CD4-positive, alpha-beta T cell (primary cell): ENCODE measurements around the gene ADGRG1. TPM values are rescaled to one million over a fixed set of nuclear protein-coding genes. Genes with fewer than 3 reads are reported as not detected.

Source experiments
- ATAC-seq: fragments of 200-7000 bp; cut with Tn5 transposase; one replicate; pipeline ENCODE4 v1.10.0; 2022; ENCODE audit warnings: mild to moderate bottlenecking; ENCODE audit not compliant: poor library complexity
- CTCF ChIA-PET: fragments of 350-600 bp; sonication (Branson Sonifier 250); formaldehyde crosslinking; loops from one replicate; lab custom pipeline; 2021; ENCODE audit warnings: antibody characterized with exemption, inconsistent platforms; lab: Charles Lee
- POLR2A ChIA-PET: fragments of 350-600 bp; sonication (Branson Sonifier 250); formaldehyde crosslinking; loops from one replicate; lab custom pipeline; 2021; ENCODE audit warnings: antibody characterized with exemption, inconsistent platforms; lab: Charles Lee
- DNase-seq, 14 experiments: peaks; one replicate each; pipeline ENCODE4 v3.0.0-alpha.2; 2013 to 2020; ENCODE audit warnings: mixed read lengths in 2 of 14
- H3K27ac ChIP-seq, 2 donors: one replicate each; pipeline versions ENCODE4 v1.5.1 to v1.7.0; 2013; ENCODE audit warnings: low read length in 2 of 2, low read depth in 1 of 2, mild to moderate bottlenecking in 1 of 2
- H3K27me3 ChIP-seq, 2 experiments: 1 replicate in 1 of 2; 2 replicates in 1 of 2; pipeline versions ENCODE4 v1.6.1 to v1.7.0; 2013; ENCODE audit warnings: low read length in 2 of 2, control low read depth in 1 of 2, mild to moderate bottlenecking in 1 of 2, moderate library complexity in 1 of 2; ENCODE audit not compliant: insufficient read depth in 2 of 2, control insufficient read depth in 1 of 2
- H3K36me3 ChIP-seq: one replicate; pipeline ENCODE4 v1.6.1; 2013; ENCODE audit warnings: low read length, control low read depth; ENCODE audit not compliant: insufficient read depth
- H3K4me1 ChIP-seq: one replicate; pipeline ENCODE4 v1.6.1; 2013; ENCODE audit warnings: low read length, control low read depth; ENCODE audit not compliant: insufficient read depth
- H3K4me3 ChIP-seq: one replicate; pipeline ENCODE4 v1.5.1; 2013; ENCODE audit warnings: mild to moderate bottlenecking, low read length, moderate library complexity
- H3K9me3 ChIP-seq, 2 experiments: 1 replicate in 1 of 2; 2 replicates in 1 of 2; pipeline versions ENCODE4 v1.6.1 to v1.7.0; 2013; ENCODE audit warnings: low read length in 2 of 2, mild to moderate bottlenecking in 2 of 2, control low read depth in 1 of 2, moderate library complexity in 1 of 2; ENCODE audit not compliant: control insufficient read depth in 1 of 2, insufficient read depth in 1 of 2
- H3K27ac Mint-ChIP-seq: one replicate; pipeline ENCODE4 v1.8.0; 2020; ENCODE audit warnings: mixed read lengths
- H3K27me3 Mint-ChIP-seq: one replicate; pipeline ENCODE4 v1.8.0; 2021; ENCODE audit warnings: mixed read lengths
- H3K36me3 Mint-ChIP-seq: one replicate; pipeline ENCODE4 v1.8.0; 2021; ENCODE audit warnings: low read depth, mixed read lengths
- H3K4me1 Mint-ChIP-seq: one replicate; pipeline ENCODE4 v1.8.0; 2021; ENCODE audit warnings: low read depth, mixed read lengths
- H3K4me3 Mint-ChIP-seq: one replicate; pipeline ENCODE4 v1.8.0; 2020; ENCODE audit warnings: mild to moderate bottlenecking, mixed read lengths
- H3K9me3 Mint-ChIP-seq: one replicate; pipeline ENCODE4 v1.8.0; 2020; ENCODE audit warnings: mixed read lengths
- intact Hi-C, 2 experiments: fragments of 100-400 bp; cut with DNase I in 1 of 2; cut with micrococcal nuclease in 1 of 2; formaldehyde crosslinking; loops; one replicate each; pipeline versions ENCODE4 v1.15.1 to v1.9.0; 2023 to 2025; cut with DNase I, micrococcal nuclease
- total RNA-seq, 174 experiments: library from RNA in 2 of 174; stranded (reverse) in 2 of 174; gene quantifications; one replicate each; pipeline ENCODE4 v1.2.3 and lab custom pipeline; 2021 to 2026
- TF ChIP-seq, protein P1 (sequence below): fragments of 200-600 bp; IDR thresholded peaks from one replicate; pipeline ENCODE4 v1.8.0; 2022; ENCODE audit warnings: antibody characterized with exemption, mild to moderate bottlenecking

Gene ADGRG1
- total RNA-seq, 2 experiments from 2014 or later = 1.8 to 2.3 TPM

DNA sequence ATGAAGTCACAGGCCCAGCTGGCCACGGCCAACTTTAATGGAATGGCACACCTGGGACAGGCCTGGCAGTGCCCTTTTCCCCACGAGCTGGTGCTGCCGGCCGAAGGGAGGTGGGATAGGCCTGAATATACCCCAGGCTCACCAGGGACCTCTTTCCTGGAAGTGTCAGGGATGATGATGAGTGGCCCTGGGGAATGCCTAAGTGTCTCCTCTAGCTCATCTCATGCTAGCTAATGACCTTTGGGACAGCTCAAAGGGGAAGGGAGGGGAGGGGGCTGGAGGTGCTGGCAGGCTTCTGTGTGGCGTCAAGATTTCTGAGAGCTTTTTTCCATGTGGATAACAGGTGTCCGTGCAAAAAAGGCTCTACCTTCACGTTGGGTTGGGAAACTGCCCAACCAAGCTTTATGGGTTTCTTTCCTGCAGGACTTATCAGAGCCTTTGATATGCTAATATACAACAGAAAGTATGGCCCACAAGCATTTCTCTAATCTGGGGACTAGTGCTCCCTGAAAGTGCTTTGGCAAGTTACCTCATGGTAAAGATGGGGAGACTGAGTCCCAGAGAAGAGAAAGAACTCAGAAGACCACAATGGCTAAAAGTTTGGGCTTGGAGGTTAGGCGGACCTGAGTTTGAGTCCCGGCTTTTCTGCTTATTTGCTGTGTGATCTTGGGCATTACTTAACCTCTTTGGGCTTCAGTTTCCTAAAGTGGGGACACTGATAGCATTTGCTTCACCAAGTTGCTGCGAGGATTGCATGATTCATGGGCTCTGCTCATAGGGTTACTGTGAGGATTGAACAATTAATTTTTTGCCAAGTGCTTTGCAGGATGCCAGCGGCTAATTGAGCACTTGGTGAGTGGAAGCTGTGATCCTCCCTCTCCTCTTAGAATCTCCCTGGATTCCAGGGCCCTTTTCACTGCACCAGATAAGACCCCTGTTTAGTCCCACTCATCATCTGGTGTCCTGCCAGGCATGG is 14.0 kb downstream of the ADGRG1 start:
- DNase-seq (no peak), ATAC-seq (no peak)
- ChIA-PET CTCF (no interaction called here), POLR2A (no interaction called here)
- Histone ChIP-seq H3K27ac (no peak overlapping the region), H3K36me3 (no peaks in the 10 kb centered on the region), H3K4me3 (no peak overlapping the region), H3K27me3 (peaks cover 0 to 6% of the 10 kb centered on the region in 2 experiments), H3K4me1 (peaks cover 11% of the 10 kb centered on the region), H3K9me3 (no peaks in the 10 kb centered on the region)
- Mint-ChIP-seq H3K27ac (no peak overlapping the region), H3K4me1 (peaks cover 7% of the 10 kb centered on the region), H3K4me3 (no peak overlapping the region), H3K36me3 (no peaks in the 10 kb centered on the region), H3K9me3 (no peaks in the 10 kb centered on the region), H3K27me3 (no peaks in the 10 kb centered on the region)
- intact Hi-C loops = loop anchor here in 1 of 2 experiments (10.0 kb wide), 1 partner anchor 362 kb away; the partner anchor contains the start of genes USB1 and ZNF319
- TF ChIP-seq, protein P1, sequence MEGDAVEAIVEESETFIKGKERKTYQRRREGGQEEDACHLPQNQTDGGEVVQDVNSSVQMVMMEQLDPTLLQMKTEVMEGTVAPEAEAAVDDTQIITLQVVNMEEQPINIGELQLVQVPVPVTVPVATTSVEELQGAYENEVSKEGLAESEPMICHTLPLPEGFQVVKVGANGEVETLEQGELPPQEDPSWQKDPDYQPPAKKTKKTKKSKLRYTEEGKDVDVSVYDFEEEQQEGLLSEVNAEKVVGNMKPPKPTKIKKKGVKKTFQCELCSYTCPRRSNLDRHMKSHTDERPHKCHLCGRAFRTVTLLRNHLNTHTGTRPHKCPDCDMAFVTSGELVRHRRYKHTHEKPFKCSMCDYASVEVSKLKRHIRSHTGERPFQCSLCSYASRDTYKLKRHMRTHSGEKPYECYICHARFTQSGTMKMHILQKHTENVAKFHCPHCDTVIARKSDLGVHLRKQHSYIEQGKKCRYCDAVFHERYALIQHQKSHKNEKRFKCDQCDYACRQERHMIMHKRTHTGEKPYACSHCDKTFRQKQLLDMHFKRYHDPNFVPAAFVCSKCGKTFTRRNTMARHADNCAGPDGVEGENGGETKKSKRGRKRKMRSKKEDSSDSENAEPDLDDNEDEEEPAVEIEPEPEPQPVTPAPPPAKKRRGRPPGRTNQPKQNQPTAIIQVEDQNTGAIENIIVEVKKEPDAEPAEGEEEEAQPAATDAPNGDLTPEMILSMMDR = no peak

- no peak for ATAC-seq
- H3K27ac Mint-ChIP-seq = no peak overlapping the region
- no peaks in the 10 kb centered on the region for H3K9me3 Mint-ChIP-seq
- ChIA-PET CTCF (interaction anchor here (0.6 kb wide), 1 partner anchor 57 kb away, joined by 3 read pairs; no protein-coding TSS in a partner anchor), POLR2A (interaction anchor here (0.9 kb wide), 1 partner anchor 41 kb away, joined by 4 read pairs; no protein-coding TSS in a partner anchor)
- H3K36me3 Mint-ChIP-seq = no peaks in the 10 kb centered on the region
- H3K4me1 Mint-ChIP-seq = peaks cover 15% of the 10 kb centered on the region
- no peak overlapping the region for H3K4me3 Mint-ChIP-seq
- DNase-seq = no peak
- intact Hi-C loops = loop anchor here in 1 of 2 experiments (10.0 kb wide), 1 partner anchor 361 kb away; the partner anchor contains the start of genes USB1 and ZNF319
- Histone ChIP-seq H3K9me3 (no peaks in the 10 kb centered on the region), H3K4me1 (peaks cover 20% of the 10 kb centered on the region), H3K27me3 (peaks cover 0 to 3% of the 10 kb centered on the region in 2 experiments), H3K36me3 (no peaks in the 10 kb centered on the region), H3K27ac (no peak overlapping the region), H3K4me3 (no peak overlapping the region)
- no peaks in the 10 kb centered on the region for H3K27me3 Mint-ChIP-seq
- TF ChIP-seq, protein P1 = no peak
Observed at GRCh38 chr16:57643147-57643874, 14.9 kb downstream of the ADGRG1 start.

DNA sequence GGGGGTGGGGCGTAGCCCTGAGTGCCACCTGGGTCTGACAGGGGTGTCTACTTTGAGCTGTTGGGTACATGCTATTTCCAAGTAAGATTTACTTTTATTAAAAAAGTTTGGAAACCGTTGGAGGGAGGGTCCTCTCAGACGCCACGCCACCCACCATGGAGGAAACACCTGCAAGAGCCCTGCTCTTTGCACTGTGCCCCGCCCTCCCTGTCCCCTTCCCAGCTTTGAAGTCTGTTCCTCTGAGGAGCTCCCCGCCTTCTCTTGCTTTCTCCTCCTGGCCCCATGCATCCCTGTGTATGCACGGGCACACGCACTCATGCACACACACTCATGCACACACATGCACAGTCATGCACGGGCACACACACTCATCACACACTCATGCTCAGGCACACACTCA is 15.5 kb downstream of the ADGRG1 start:
- TF ChIP-seq, protein P1 = no peak
- CTCF ChIA-PET = interaction anchor here (0.6 kb wide), 1 partner anchor 58 kb away, joined by 3 read pairs; no protein-coding TSS in a partner anchor
- Mint-ChIP-seq H3K4me1 (peaks cover 20% of the 10 kb centered on the region), H3K9me3 (no peaks in the 10 kb centered on the region), H3K36me3 (no peaks in the 10 kb centered on the region), H3K27ac (no peak overlapping the region), H3K4me3 (no peak overlapping the region), H3K27me3 (no peaks in the 10 kb centered on the region)
- Histone ChIP-seq H3K4me3 (no peak overlapping the region), H3K27me3 (no peaks in the 10 kb centered on the region), H3K4me1 (peaks cover 26% of the 10 kb centered on the region), H3K36me3 (no peaks in the 10 kb centered on the region), H3K9me3 (no peaks in the 10 kb centered on the region), H3K27ac (no peak overlapping the region)
- DNase-seq (no peak), ATAC-seq (no peak)
- POLR2A ChIA-PET = interaction anchor here (0.9 kb wide), 1 partner anchor 42 kb away, joined by 4 read pairs; no protein-coding TSS in a partner anchor
- intact Hi-C loops = loop anchor here in 1 of 2 experiments (10.0 kb wide), 1 partner anchor 361 kb away; the partner anchor contains the start of genes USB1 and ZNF319
